ENCODE data around the gene CTNNA3.
"Not testable (repeated sequence)": the region's sequence is repeated elsewhere in the genome, so short reads cannot be mapped to it uniquely, and the experiment has no call there.

CTNNA3 gene

GRCh38 chr10:67222934-67223333, 473.1 kb downstream of the CTNNA3 start:
- no peak for DNase-seq (ENCODE audit: low read depth, low spot score)
- no peak overlapping the region for H3K4me3 ChIP-seq (ENCODE audit: low read length)

GRCh38 chr10:67221939-67222494, 474.0 kb downstream of the CTNNA3 start:
- no peak overlapping the region for H3K4me3 ChIP-seq (ENCODE audit: low read length)
- DNase-seq (ENCODE audit: low read depth, low spot score) = no peak

GRCh38 chr10:67211680-67212079, 484.3 kb downstream of the CTNNA3 start:
- DNase-seq (ENCODE audit: low read depth, low spot score) = no peak
- no peak overlapping the region for H3K4me3 ChIP-seq (ENCODE audit: low read length)

- not testable (repeated sequence) for H3K4me3 ChIP-seq (ENCODE audit: low read length)
Measured at GRCh38 chr10:67207923-67208322, 488.1 kb downstream of the CTNNA3 start.

GRCh38 chr10:67200913-67201564, 495.0 kb downstream of the CTNNA3 start:
- no peak for DNase-seq (ENCODE audit: low read depth, low spot score)
- H3K4me3 ChIP-seq (ENCODE audit: low read length) = no peak overlapping the region

More at GRCh38 chr10:67207923-67208322, 488.1 kb downstream of the CTNNA3 start:
- not testable (repeated sequence) for DNase-seq (ENCODE audit: low read depth, low spot score)

GRCh38 chr10:67175354-67175753, 520.6 kb downstream of the CTNNA3 start:
- DNase-seq (ENCODE audit: low read depth, low spot score) = no peak
- H3K4me3 ChIP-seq (ENCODE audit: low read length) = no peak overlapping the region

- DNase-seq (ENCODE audit: low read depth, low spot score) = no peak
- H3K4me3 ChIP-seq (ENCODE audit: low read length) = no peak overlapping the region
Measured at GRCh38 chr10:67173787-67174186, 522.2 kb downstream of the CTNNA3 start.

GRCh38 chr10:67171970-67172369, 524.0 kb downstream of the CTNNA3 start:
- DNase-seq (ENCODE audit: low read depth, low spot score) = no peak
- H3K4me3 ChIP-seq (ENCODE audit: low read length) = no peak overlapping the region

- DNase-seq (ENCODE audit: low read depth, low spot score) = no peak
- H3K4me3 ChIP-seq (ENCODE audit: low read length) = no peak overlapping the region
Measured at GRCh38 chr10:67156239-67156638, 539.8 kb downstream of the CTNNA3 start.

- DNase-seq (ENCODE audit: low read depth, low spot score) = no peak
- H3K4me3 ChIP-seq (ENCODE audit: low read length) = no peak overlapping the region
Measured at GRCh38 chr10:67151471-67151870, 544.5 kb downstream of the CTNNA3 start.

- DNase-seq (ENCODE audit: low read depth, low spot score) = peak; percentile 10
- no peak overlapping the region for H3K4me3 ChIP-seq (ENCODE audit: low read length)
Measured at GRCh38 chr10:67144530-67144929, 551.5 kb downstream of the CTNNA3 start.

- H3K4me3 ChIP-seq (ENCODE audit: low read length) = no peak overlapping the region
- no peak for DNase-seq (ENCODE audit: low read depth, low spot score)
Measured at GRCh38 chr10:67141300-67141699, 554.7 kb downstream of the CTNNA3 start.

- no peak for DNase-seq (ENCODE audit: low read depth, low spot score)
- H3K4me3 ChIP-seq (ENCODE audit: low read length) = no peak overlapping the region
Measured at GRCh38 chr10:67140641-67141040, 555.4 kb downstream of the CTNNA3 start.

GRCh38 chr10:67127441-67127840, 568.6 kb downstream of the CTNNA3 start:
- DNase-seq (ENCODE audit: low read depth, low spot score) = no peak
- H3K4me3 ChIP-seq (ENCODE audit: low read length) = no peak overlapping the region

- no peak for DNase-seq (ENCODE audit: low read depth, low spot score)
- H3K4me3 ChIP-seq (ENCODE audit: low read length) = no peak overlapping the region
Measured at GRCh38 chr10:67119651-67120050, 576.3 kb downstream of the CTNNA3 start.

GRCh38 chr10:67115972-67116371, 580.0 kb downstream of the CTNNA3 start:
- H3K4me3 ChIP-seq (ENCODE audit: low read length) = no peak overlapping the region
- DNase-seq (ENCODE audit: low read depth, low spot score) = no peak

- no peak overlapping the region for H3K4me3 ChIP-seq (ENCODE audit: low read length)
- DNase-seq (ENCODE audit: low read depth, low spot score) = no peak
Measured at GRCh38 chr10:67114945-67115344, 581.0 kb downstream of the CTNNA3 start.

- no peak overlapping the region for H3K4me3 ChIP-seq (ENCODE audit: low read length)
- no peak for DNase-seq (ENCODE audit: low read depth, low spot score)
Measured at GRCh38 chr10:67112765-67113164, 583.2 kb downstream of the CTNNA3 start.

GRCh38 chr10:67110286-67110685, 585.7 kb downstream of the CTNNA3 start:
- H3K4me3 ChIP-seq (ENCODE audit: low read length) = no peak overlapping the region

GRCh38 chr10:67107670-67108069, 588.3 kb downstream of the CTNNA3 start:
- DNase-seq (ENCODE audit: low read depth, low spot score) = no peak
- H3K4me3 ChIP-seq (ENCODE audit: low read length) = no peak overlapping the region

More at GRCh38 chr10:67110286-67110685, 585.7 kb downstream of the CTNNA3 start:
- DNase-seq (ENCODE audit: low read depth, low spot score) = no peak

- no peak for DNase-seq (ENCODE audit: low read depth, low spot score)
- no peak overlapping the region for H3K4me3 ChIP-seq (ENCODE audit: low read length)
Measured at GRCh38 chr10:67100951-67101350, 595.0 kb downstream of the CTNNA3 start.
